NK-92 (cell line): ENCODE measurements around the gene FBXO11.

Source experiments
- DNase-seq: peaks from one replicate; lab custom pipeline; 2025; ENCODE audit not compliant: unreplicated experiment; lab: John Stamatoyannopoulos, UW

The FBXO11 gene

DNA sequence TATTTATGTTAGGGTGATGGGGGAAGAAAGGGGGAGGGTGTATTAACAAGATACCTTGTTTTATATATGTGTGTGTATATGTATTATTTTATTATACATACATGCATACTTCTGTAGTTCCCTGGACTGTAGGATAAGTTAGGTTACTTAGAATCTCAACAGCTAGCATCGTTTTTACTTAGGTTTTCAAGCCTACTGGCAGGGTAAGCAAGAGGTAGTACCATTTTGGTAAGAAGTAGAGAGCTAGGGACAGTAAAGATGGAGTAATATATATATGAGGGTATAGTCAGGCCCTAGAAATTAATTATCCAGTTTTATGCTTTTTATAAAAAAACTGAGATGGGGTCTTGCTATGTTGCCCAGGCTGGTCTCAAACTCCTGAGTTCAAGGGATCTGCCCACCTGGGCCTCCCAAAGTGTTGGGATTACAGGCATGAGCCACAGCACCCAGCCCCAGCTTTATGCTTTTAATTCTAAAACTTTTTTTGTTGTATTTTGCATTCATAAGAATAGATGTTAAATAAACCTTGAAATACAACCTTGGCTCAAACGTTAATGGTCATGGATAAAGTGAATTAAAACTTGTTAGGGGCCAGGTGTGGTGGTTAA lies 110.1 kb downstream of the FBXO11 start:
- no peak for DNase-seq

DNA sequence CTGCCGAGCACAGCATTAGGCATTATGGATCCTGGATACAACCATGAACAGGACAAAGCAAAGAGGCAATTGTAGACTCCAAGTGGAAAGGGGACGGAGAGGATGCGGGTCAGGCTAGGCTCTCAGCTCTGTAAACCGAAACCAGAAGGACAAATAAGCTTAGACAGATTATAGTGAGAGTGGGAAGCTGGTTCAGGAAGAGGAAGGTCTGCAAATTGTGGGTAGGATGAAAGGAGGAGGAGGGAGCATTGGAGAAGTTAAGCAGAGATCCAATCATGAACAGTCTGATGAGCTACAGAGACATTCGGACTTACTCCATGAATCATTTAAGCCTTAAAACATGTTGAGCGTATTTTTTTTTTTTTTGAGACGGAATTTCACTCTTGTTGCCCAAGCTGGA lies 120.3 kb downstream of the FBXO11 start:
- no peak for DNase-seq

DNA sequence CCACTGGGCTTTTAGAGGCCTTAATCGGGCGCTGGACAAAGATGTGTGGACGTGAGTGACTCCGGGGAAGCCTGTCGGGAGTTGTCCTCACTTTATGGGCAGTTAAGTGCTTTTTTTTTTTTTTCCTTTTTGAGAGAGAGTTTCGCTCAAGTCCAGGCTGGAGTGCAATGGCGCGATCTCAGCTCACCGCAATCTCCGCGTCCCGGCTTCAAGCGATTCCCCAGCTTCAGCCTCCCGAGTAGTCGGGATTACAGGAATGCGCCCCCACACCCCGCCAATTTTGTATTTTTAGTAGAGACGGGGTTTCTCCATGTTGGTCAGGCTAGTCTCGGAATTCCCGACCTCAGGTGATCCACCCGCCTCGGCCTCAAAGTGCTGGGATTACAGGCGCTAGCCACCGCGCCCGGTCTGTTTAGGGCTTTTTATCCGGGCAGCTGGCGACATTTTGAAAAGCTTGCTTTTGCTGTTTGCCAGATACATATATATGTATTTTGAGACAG lies 121.9 kb downstream of the FBXO11 start:
- DNase-seq = no peak

DNA sequence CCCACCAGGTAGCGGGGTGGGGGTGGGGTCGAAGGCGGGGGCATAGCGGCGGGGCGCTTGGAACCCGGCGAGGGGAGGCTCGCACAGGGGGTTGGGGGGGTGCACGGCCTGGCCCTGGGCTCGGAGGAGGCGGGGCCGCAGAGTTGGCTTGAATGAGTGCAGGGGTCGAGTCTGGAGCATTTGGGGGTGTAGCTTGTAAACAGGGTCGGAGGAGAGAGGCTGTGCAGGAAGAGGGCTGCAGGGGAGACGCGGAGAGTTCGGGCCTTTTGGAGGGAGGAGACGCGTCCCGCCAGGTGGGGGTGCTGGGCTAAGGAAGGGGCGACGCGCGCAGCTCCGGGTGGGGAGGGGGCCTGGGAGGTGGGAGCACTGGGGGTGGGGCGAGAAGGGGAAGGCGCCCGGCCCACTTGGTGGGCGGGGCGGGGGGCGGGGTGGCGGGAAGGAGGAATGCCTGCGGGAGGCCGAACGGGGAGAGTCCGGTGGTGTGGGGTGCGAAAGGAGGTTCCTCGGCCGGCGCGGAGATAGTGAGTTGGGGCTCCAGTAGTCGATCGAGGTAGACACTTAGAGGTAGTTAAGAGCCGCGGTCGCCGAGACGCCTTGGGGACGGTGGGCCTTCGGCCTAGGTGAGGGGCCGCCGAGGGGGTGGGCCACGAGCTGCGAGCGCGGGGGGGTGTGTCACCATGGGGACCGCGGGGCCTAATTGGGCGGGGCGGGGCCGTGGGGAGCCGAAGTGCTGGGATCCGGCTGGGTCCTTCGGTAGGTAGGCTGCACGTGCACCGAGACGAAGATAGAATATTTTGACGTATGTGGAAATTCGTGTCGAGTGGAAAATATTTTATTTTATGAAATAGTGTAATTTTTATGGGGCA lies 122.6 kb downstream of the FBXO11 start:
- DNase-seq = no peak

- DNase-seq = peak; percentile 8
Measured at GRCh38 chr2:47782671-47783485, 123.4 kb downstream of the FBXO11 start, which contains the start of gene MSH6. TSS of gene MSH6 (plus strand) at chr2:47783145. CDS start at chr2:47783234, 89 bp downstream.

DNA sequence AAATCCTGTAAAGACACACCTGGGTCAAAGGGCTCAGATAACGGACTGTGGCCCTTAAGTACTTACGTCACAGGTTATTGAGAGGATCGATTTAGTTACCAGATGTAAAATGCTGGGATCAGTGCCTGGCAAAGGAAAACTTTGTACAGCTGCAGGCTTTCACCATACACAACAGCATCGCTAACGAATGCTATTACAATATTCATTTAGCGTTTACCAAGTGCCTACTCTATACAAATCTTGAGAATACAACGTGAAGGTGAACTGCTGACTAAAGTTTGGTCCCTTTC lies 124.0 kb downstream of the FBXO11 start:
- DNase-seq = no peak

- no peak for DNase-seq
Measured at GRCh38 chr2:47779426-47779790, 126.9 kb downstream of the FBXO11 start.

DNA sequence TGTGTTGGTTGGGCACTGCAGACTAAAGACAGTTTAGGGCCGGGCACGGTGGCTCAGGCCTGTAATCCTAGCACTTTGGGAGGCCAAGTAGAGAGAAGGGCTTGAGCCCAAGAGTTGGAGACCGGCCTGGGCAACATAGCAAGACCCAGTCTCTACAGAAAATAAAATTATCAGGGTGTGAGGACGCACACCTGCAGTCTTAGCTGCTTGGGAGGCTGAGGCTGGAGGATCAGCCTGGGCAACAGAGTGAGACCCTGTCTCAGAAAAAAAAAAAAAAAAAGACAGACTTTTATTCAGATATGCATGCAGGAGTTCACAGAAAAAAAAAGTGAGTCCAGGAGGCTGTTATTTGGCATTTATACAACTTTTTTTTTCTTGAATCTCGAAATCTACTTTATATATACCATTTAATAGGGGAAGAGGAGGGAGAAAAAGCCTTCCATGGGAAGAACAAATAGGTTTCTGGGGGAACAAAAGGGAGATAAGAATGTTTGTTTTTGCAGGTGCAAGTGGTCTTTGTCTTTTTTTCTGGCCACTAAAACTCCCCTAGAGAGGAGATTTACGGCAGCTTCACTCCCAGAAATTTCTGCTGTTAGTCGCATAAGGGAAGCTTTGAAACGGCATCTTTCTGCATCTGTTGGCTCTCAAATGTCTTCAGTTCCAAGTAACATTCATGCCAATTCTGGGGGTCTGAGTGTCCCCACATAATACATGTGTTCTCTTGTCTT lies 127.4 kb downstream of the FBXO11 start:
- no peak for DNase-seq

DNA sequence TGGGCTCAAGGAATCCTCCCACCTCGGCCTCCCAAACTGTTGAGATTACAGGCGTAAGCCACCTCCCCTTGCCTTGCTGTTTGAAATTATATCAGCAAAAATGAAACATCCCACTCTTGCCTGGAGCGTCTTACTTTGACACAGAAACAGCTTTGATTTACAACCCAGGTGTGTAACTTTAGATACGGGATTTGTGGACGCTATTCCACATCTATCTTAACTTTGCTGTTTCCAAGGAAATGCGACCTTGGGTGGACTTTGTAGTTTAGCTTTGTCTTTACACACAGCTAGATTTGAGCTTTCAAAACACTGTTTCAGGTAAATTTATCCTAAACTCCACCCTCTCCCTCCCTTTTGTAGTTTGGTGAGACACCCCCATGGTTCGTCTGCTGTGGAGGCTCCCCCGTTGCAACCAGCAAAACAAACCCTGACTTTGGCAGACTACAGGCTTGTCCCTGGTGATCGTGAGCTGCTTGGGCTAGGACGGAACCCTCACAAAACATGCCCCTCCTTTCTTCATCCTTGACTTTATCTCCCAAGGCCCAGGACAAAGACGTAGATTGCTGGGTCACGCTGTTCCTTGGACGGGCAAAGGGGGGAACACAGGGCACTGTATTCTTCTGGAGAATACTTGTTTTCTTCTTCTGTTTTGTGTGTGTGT lies 128.9 kb downstream of the FBXO11 start:
- DNase-seq = no peak

GRCh38 chr2:47774567-47774966 lies 131.7 kb downstream of the FBXO11 start:
- DNase-seq = no peak

DNA sequence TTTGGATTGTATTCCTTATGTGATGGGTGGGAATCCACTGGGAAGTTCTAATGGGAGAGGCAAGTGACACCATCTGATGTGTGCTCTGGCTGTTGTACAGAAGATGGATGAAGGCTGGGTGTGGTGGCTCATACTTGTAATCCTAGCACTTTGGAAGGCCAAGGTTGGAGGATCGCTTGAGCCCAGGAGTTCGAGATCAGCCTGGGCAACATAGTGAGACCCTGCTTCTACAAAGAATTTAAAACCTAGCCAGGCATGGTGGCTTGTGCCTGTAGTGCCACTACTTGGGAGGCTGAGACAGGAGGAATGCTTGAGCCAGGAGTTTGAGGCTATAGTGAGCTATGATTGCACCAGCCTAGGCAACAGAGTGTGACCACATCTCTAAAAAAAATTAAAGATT lies 134.0 kb downstream of the FBXO11 start:
- no peak for DNase-seq

DNA sequence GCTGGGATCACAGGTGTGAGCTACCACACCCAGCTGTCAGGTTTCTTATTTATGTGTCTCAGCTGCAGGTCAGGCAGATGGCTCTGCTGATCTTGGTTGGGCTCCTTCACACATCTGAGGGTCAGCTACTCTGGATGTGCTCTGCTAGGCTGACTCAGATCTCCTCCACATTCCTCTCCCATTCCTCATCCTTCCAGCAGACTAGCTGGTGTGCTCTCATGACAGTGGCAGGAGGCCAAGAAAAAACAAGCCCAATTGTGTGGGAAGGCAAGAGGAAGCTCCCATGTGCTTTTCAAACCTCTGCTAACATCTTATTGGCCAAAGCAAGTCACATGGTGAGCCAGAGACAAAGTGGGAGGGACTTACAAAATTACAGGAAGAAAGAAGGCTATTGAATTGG lies 135.1 kb downstream of the FBXO11 start:
- no peak for DNase-seq

DNA sequence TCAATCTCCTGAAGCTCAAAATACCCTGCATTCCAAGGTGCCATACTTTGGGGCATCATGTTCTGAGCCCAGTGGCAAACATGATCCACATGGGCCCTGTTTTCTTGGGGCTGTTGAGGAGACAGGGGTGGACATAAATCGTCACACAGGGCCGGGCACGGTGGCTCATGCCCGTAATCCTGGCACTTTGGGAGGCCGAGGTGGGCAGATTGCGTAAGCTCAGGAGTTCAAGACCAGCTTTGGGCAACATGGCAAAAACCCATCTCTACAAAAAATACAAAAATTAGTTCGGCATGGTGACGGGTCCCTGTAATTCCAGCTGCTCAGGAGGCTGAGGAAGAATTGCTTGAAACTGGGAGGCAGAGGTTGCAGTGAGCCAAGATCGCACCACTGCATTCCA lies 137.0 kb downstream of the FBXO11 start:
- DNase-seq = no peak

DNA sequence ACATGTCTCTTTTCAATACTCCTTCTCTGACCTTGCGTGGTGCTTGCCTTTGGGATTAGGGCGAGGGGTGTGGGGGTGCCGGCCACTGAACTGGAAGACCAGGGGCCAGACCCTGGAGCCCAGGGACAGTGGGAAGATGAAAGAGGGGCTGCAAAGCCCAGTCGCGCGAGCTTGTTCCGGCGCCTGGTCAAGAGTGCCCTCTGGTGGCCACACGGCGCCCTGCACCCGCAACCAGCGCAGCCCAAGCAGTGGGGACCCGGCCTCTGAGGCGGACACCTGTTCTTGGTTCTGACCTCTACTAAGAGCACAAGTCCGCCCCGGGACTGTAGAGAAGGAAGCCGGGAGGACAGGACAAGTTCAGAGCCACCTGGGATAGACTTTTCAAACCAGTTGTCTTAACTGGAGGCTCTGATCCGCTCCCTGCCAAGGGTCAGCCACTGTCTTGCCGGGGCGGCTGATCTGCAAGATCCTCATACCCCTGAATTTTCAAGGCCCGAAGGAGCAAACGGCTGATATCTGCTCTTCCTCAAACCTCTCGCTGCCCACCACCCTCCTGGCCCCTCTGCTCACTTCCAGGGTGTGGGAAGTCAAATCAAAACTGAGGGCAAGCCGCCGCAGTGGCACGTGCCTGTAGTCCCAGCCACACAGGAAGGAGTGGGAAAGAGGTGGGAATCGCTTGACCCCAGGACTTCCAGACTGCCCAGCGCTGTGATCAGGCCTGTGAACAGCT lies 138.3 kb downstream of the FBXO11 start:
- no peak for DNase-seq

DNA sequence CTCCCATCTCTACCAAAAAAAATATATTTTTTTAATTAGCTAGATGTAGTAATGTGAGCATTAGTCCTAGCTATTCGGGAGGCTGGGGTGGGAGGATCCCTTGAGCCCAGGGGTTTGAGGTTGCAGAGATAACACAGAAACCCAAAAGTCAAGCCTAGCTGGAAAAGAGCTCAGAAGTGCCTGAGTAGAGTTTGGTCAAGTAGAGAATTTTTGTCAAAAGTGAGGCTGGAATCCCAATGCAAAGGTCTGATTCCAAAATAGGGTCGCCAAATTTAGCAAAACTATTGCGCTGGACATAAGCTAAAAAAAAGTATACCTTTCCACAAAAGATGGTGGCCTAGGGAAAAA lies 138.8 kb downstream of the FBXO11 start:
- DNase-seq = no peak

DNA sequence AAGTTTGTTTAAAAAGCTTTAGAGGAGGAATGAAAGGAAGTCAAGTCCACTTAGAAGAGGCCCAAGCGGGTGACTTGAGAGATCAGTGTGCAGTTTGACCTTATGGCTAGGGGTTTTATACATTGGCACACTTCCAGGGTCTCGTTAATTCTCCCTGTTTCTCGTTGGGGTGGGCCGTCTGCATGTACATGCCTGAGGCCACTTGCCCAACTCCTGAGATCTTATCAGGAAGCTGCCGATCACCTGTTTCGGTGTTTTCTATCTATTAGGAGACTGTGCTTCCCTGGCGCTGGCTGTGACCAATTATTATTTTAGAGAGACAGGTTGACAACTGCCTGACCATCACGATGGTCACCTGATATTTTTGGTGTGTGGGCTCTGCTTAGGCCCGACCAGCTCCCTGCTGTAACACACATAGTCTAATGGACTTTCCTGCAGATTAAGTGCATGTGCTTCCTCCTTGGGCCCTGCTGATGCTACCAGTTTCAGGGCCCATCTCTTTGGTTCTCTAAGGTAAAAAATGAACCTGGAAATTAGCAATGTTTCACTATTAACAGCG lies 154.4 kb downstream of the FBXO11 start:
- DNase-seq = no peak

- DNase-seq = no peak
Measured at GRCh38 chr2:47747878-47748277, 158.4 kb downstream of the FBXO11 start.

DNA sequence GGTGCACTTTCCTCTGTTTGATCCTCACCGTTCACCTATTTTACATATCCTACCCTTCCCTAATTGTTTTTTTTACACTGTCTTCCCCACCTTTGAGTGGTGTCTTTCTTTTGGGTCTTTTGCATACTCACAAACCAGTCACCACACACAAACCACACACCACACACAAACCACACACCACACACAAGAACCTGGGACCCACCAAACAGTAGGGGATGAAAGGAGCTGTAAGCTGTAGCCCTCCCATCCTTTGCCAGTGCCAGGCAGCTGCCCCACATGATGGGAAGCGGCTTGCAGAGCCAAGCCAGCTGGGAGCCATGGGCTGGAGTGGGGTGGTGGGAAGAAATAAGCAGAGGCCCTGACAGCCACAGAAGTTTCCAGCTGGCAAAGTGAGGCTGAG lies 162.2 kb downstream of the FBXO11 start:
- DNase-seq = no peak

GRCh38 chr2:47741637-47742036 lies 164.7 kb downstream of the FBXO11 start:
- DNase-seq = no peak

DNA sequence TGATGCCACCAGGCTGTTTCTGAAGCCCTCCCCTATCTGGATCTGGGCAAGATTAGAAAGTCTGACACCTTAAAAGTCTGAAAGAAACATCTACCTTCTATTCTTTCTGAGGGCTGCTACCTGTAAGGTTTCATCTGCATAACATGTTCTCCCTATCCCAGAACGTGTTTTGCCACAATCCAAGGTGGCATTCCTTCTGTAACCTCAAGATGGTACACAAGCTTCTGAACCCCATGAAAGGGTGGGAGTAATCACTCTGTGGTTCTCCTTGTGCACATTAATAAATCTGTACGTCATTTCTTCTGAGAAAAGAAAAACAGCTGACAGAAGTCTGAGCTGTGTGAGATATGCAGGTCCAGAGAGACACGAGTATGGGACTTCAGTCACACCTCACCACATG lies 165.2 kb downstream of the FBXO11 start:
- no peak for DNase-seq
